ENCODE data around the gene SLC5A2. TPM values are rescaled to one million over a fixed set of nuclear protein-coding genes. Genes with fewer than 3 reads are reported as not detected.
"Not testable (repeated sequence)": the region's sequence is repeated elsewhere in the genome, so short reads cannot be mapped to it uniquely, and the experiment has no call there.

SLC5A2 gene
- polyA plus RNA-seq, 2 of the 4 experiments (the other 2 are of a cell fraction) = 0.09 to 0.46 TPM

- ChIA-PET POLR2A (interaction anchor here (1.4 kb wide), 1 partner anchor 13 kb away, joined by 3 read pairs; the partner anchor contains the start of gene RUSF1), CTCF (no interaction called here)
- FAIRE-seq = no peak
- H3K4me1 ChIP-seq = no peaks in the 10 kb centered on the region
- WGBS (ENCODE audit: missing lambda C conversion rate) = 46% methylated on average over 3 of the region's 3 CpGs
- H3K4me2 ChIP-seq = no peak overlapping the region
- DNase-seq (ENCODE audit: low read depth in 1 of 2, low spot score in 1 of 2) = no peak
- H3K9me3 ChIP-seq = no peaks in the 10 kb centered on the region
- H3K27ac ChIP-seq = no peak overlapping the region
- H3K4me3 ChIP-seq = no peak overlapping the region
- no peak for TF ChIP-seq ZSCAN20 (CRISPR knock-in tag; IDR thresholded peaks at IDR 0.05)
- no peak for TF ChIP-seq RARB (CRISPR knock-in tag; IDR thresholded peaks at IDR 0.05)
- no peak for TF ChIP-seq RCOR1 (IDR thresholded peaks at IDR 0.05; ENCODE audit: low read depth, low read length)
- TF ChIP-seq CTCF (IDR thresholded peaks at IDR 0.05) = no peak
- no peak for ATAC-seq
Observed at GRCh38 chr16:31521368-31521767, 38.4 kb downstream of the SLC5A2 start.

GRCh38 chr16:31522071-31522470 is 39.1 kb downstream of the SLC5A2 start:
- no peaks in the 10 kb centered on the region for H3K9me3 ChIP-seq
- FAIRE-seq = no peak
- DNase-seq (ENCODE audit: low read depth in 1 of 2, low spot score in 1 of 2) = no peak
- no peaks in the 10 kb centered on the region for H3K4me1 ChIP-seq
- no peak overlapping the region for H3K4me3 ChIP-seq
- whole genome bisulfite sequencing (ENCODE audit: missing lambda C conversion rate) = 45% methylated on average over 6 of the region's 6 CpGs
- TF ChIP-seq CHD4 (IDR thresholded peaks at IDR 0.05; ENCODE audit: borderline replicate concordance) (no peak), ZNF302 (CRISPR knock-in tag; IDR thresholded peaks at IDR 0.05) (no peak), JUN (IDR thresholded peaks at IDR 0.05) (no peak), MAZ (IDR thresholded peaks at IDR 0.05; ENCODE audit: borderline replicate concordance, low read depth, low read length) (no peak), ZSCAN20 (CRISPR knock-in tag; IDR thresholded peaks at IDR 0.05) (no peak), PBX3 (IDR thresholded peaks at IDR 0.05) (no peak), CBX2 (IDR thresholded peaks at IDR 0.05; ENCODE audit: borderline replicate concordance, low read depth) (no peak), HES2 (IDR thresholded peaks at IDR 0.05) (no peak), CTCF (IDR thresholded peaks at IDR 0.05) (no peak), POLR2AphosphoS2 (conservative IDR thresholded peaks at IDR 0.05; ENCODE audit: low read length) (no peak), HMGXB4 (CRISPR knock-in tag; IDR thresholded peaks at IDR 0.05; ENCODE audit: borderline replicate concordance) (no peak), RARB (CRISPR knock-in tag; IDR thresholded peaks at IDR 0.05) (no peak), EHMT2 (IDR thresholded peaks at IDR 0.05; ENCODE audit: low read depth) (no peak), RAD21 (conservative IDR thresholded peaks at IDR 0.05 in 1 of 2, IDR thresholded peaks at IDR 0.05 in 1 of 2) (no peak), MAFK (IDR thresholded peaks at IDR 0.05; ENCODE audit: partially characterized antibody) (no peak)
- ATAC-seq = no peak
- H3K27ac ChIP-seq = no peak overlapping the region
- POLR2A ChIA-PET = interaction anchor here (1.4 kb wide), 1 partner anchor 14 kb away, joined by 3 read pairs; the partner anchor contains the start of gene RUSF1
- CTCF ChIA-PET = interaction anchor here (0.8 kb wide), 1 partner anchor 11 kb away, joined by 3 read pairs; no protein-coding TSS in a partner anchor
- no peak overlapping the region for H3K4me2 ChIP-seq

GRCh38 chr16:31523768-31524167 is 40.8 kb downstream of the SLC5A2 start:
- ATAC-seq; POLR2A ChIA-PET; H3K27ac ChIP-seq; H3K4me3 ChIP-seq; FAIRE-seq; H3K4me2 ChIP-seq; H3K9me3 ChIP-seq; CTCF ChIA-PET; DNase-seq (ENCODE audit: low read depth in 1 of 2, low spot score in 1 of 2); H3K4me1 ChIP-seq: not testable (repeated sequence)
- 20% methylated on average over 1 of the region's 6 CpGs for WGBS (ENCODE audit: missing lambda C conversion rate)
